NCI-H345 treated with DMSO at 0.1 percent for 48 hours (cell line): Measurements from ENCODE around the gene LYVE1.
"Not testable (repeated sequence)": the region's sequence is repeated elsewhere in the genome, so short reads cannot be mapped to it uniquely, and the experiment has no call there.

Source experiments
- DNase-seq: peaks from one replicate; lab custom pipeline; 2025; ENCODE audit not compliant: unreplicated experiment; lab: John Stamatoyannopoulos, UW

Gene LYVE1

GRCh38 chr11:10568486-10568941, at the start of gene LYVE1:
Gene LYVE1 (minus strand): TSS chr11:10568665. CDS start chr11:10568532, 133 bp downstream.
- DNase-seq, result no peak

GRCh38 chr11:10617551-10617950, 49.1 kb upstream of the LYVE1 start:
- no peak for DNase-seq

- no peak for DNase-seq
Observed at GRCh38 chr11:10611979-10612862, 43.8 kb upstream of the LYVE1 start.

GRCh38 chr11:10609636-10610035, 41.2 kb upstream of the LYVE1 start:
- DNase-seq, result no peak

- DNase-seq, result no peak
Observed at GRCh38 chr11:10608584-10608983, 40.1 kb upstream of the LYVE1 start.

- no peak for DNase-seq
Observed at GRCh38 chr11:10607462-10608132, 39.1 kb upstream of the LYVE1 start.

- no peak for DNase-seq
Observed at GRCh38 chr11:10606536-10607208, 38.2 kb upstream of the LYVE1 start.

GRCh38 chr11:10605941-10606381, 37.5 kb upstream of the LYVE1 start:
- no peak for DNase-seq

- no peak for DNase-seq
Observed at GRCh38 chr11:10604798-10605197, 36.3 kb upstream of the LYVE1 start.

GRCh38 chr11:10604340-10604748, 35.9 kb upstream of the LYVE1 start:
- no peak for DNase-seq

- DNase-seq, result no peak
Observed at GRCh38 chr11:10603721-10604297, 35.3 kb upstream of the LYVE1 start.

- no peak for DNase-seq
Observed at GRCh38 chr11:10602945-10603344, 34.5 kb upstream of the LYVE1 start.

GRCh38 chr11:10602366-10602765, 33.9 kb upstream of the LYVE1 start:
- DNase-seq, result no peak

GRCh38 chr11:10601837-10602236, 33.4 kb upstream of the LYVE1 start:
- DNase-seq, result no peak

- DNase-seq, result no peak
Observed at GRCh38 chr11:10600570-10601248, 32.2 kb upstream of the LYVE1 start.

- no peak for DNase-seq
Observed at GRCh38 chr11:10599388-10600175, 31.1 kb upstream of the LYVE1 start.

- DNase-seq, result no peak
Observed at GRCh38 chr11:10598816-10599215, 30.4 kb upstream of the LYVE1 start.

- no peak for DNase-seq
Observed at GRCh38 chr11:10597877-10598351, 29.4 kb upstream of the LYVE1 start.

- not testable (repeated sequence) for DNase-seq
Observed at GRCh38 chr11:10595840-10596239, 27.4 kb upstream of the LYVE1 start.

- no peak for DNase-seq
Observed at GRCh38 chr11:10594407-10594806, 25.9 kb upstream of the LYVE1 start.
